ENCODE results near the gene ADI1.

- no peak for TF ChIP-seq POLR2A (IDR thresholded peaks at IDR 0.05)
- no peak for TF ChIP-seq CTCF (IDR thresholded peaks at IDR 0.05)
Observed at GRCh38 chr2:3487028-3487425, 32.3 kb downstream of the ADI1 start.
